ENCODE data around the gene LOXL1.

The LOXL1 gene

DNA sequence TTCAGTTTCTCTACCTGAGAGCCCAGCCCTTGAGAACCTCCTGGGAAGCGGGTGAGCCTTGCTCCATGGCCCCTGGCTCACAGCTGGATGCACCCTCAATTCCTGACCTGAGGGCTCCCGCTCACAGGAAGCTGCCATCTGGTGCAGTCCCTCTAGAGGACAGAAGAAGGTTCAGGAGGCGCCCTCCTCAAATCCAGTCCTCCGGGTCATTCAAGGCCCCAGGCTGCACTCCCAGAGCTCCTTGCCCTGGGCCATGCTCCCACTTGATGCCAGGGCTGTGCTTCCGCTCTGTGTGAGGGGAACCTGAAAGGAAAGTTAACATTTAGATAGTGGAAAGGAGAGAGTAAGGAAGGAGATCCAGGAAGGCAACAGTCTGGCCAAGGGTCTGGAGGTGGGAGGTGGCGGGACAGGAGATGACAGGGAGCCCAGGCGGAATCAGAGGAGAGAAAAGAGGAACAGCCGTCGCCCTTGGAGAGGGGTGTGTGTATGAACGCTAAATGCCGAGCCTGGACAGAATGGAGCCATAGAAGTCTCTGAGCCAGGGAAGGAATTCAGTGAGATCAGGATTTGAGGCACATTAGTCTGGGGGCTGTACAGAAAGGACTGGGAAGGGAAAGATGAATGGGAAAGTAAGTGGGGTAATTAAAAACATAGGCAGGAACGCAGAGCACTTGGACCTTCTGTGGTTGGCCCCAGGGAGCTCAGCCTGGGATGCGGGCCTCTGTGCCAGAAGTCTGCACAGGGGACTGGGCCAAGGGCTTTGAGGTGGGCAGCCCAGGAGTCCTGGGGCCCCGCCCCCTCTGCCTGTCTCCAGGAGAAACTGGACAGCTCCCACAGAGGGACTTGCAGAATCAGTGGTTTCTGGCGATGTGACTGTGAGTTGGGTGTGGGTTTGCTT is 26.8 kb upstream of the LOXL1 start:
- no peak for DNase-seq

DNA sequence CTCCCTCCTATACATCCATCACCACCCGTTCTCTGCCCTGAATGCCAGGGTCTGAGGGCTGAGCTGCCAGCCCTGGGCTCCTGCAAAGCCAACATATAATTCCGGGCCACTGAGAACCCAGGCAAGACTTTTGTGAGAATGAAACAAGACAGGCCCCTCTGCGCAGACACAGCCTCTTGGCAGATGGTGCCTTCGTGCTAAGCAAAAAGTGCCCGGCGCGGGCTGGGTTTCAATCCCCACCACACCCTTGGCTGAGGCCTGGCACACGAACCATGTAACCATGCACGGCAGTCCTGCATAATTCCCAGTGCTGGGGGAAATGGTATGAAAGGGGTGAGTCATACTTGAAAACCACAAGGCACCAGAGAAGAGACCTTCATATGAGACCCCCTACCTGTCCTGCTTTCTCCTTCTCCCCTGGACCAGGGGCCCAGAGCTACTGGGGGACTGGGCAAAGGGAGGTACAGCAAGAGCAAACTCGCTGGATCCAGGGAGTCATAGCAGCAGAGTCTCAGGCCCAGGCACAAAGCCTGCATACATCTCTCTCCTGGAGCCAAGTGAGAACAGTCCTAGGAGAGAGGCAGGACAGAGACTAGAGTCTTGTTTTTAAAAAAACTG is 26.1 kb upstream of the LOXL1 start:
- DNase-seq: no peak

DNA sequence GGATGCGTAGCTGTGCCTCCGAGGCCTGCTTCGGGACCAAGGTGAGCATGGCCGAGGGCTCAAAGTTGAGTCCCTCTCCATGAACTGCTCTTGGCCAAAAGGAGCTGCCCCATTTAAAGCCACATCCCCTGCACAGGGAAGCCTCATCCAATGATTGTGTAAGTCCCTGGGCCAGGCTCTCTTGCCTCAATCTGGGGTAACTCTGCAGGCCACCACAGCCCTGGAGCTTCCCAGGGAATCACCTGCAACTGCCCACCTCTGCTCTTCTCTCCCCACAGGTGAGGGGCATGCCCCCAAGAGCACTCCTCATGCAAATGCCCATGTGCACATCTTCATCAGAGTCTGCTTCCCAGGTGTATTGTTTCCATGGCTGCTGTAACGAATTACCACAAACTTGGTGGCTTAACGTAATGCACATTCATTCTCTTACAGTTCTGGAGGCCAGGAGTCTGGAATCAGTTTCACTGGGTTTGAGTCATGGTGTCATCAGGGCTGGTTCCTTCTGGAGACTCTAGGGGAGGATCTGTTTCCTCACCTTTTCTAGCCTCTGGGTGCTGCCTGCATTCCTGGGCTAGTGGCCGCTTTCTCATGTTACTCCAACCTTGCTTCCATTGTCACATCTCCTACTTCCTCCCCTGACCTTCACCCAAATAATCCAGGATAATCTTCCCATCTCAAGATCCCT is 25.0 kb upstream of the LOXL1 start:
- no peak for DNase-seq

DNA sequence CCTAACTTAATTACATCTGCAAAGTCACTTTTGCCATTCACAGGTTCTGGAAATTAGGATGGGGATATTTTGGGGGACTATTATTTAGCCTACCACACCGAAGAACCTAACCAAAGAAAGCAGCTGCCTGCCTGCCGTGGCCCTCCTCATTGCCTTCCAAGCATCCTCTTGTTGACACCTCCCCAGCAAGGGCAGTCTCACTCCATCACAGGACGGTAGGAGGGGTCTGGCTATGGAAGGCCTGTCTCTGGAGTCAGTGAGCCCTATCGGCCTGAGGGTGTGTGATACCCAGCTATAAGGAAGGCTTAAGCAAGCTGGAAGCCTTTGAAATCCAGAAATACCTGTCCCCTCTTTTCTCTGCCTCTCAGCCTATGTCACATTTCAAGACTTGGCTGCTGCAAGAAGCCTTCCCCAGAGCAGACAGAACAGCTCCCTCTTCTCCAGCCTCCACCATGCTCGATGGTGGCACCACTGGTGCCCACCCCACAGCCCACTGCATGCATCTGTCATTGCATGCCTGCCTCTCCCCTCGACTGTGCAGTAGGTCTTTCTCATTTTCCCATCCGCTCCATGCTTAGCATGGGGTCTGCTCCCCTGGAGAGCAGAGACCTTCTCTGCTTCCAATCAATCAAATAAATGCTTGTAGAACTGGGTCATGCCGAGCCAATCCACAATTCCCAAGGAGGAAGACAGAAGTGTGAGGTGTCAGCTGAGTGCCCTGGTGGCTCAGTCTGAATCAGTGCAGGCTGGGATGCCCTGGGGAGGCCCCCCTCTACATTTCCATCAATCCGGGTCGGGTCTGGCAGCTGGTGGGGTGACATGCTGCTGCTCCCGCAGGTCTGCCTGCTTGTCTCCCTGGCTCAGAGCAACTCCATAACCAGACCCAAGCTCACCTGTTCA is 23.9 kb upstream of the LOXL1 start:
- no peak for DNase-seq

DNA sequence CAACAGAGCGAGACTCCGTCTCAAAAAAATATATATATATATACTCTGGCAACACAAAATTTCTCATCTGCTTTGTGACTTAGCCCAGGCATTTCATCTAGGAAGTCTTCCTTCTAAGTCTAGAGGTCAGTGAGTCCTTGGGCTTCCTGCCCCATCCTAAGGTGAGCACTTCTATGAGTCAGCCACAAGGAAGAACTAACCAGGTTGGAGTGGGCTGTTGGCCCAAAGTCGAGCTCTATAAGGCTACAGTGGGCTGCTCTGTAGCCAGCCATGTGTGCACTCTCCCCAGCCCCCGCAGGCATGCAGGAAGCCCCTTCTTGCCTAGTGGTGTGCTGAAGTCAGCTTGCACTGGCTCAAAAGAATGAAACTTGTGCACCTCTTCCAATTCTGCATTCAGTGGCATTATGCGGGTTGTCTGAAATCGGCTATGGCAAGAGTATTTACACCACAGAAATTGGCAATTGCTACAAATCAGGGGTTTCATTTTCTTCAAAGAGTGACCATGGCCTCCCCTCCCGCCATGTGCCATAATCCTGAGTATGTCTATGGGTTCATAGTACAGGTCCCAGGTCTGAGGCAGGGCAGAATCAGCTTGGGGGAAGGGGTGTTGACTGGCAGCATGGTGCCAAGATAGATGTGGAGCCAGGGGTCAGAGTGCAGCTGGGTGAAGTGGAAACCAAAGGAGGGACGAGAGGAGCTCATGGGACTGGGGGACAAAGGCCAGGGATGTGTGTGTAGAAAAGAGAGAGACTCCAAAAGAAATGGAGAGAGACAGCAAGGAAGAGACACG is 22.0 kb upstream of the LOXL1 start:
- DNase-seq: no peak

DNA sequence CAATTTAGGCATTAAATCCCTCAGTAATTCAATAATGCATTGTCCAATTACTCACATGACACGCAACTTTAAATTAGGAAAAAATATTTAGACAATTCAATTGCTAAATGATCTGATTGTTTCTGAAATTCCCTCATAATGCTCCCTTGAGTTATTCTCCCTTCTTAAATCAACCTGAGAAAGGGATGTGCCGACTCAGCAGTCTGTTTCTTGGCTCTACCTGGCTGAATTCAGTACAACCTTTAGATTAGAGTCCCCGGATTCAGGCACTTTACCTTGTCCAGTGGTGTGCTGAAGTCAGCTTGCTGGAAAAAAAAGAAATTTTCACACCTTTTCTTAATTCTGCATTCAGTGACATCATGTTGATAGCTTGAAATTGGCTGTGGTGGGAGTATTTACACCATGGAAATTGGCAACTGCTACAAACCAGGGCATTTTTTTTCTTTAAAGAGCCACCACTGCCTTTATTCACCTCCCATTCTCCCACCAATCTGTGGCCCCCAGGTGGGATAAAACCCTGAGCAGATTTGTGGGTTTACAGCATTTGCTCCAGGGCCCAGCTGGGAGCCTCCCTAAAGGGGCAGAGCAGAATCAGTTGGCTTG is 20.9 kb upstream of the LOXL1 start:
- no peak for DNase-seq

DNA sequence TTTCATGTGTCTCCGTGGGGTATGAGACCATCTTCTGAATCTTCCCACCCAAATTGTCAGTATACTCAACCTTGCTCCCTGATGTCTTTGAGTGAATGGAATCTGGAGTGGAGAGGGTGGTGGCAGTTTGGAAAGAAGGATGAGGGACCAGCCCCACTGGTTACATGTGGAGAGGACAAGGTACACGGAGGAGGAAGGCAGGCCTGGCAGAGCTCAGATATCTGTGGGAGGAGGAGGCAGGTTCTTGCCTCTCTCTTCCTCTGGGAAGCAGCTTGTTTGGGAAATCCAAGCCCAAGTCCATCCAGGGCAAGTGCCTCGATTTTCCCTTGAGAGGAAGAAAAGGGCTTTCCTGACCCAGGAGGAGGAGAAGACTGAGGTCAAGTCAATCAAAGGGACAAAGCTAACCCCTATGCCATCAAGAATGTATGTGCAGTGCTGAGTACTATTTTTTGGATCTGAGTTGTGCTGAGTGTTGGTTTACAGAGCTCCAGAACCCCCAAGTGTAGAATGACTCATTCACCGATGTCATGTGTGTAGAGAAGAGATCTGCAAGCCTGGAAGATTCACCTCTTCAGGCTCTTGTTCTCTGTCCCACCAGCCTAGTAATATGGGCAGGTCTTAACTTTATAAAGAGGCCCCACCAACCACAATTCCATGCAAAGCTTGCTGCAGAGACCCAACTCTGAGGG is 19.8 kb upstream of the LOXL1 start:
- DNase-seq: no peak

DNA sequence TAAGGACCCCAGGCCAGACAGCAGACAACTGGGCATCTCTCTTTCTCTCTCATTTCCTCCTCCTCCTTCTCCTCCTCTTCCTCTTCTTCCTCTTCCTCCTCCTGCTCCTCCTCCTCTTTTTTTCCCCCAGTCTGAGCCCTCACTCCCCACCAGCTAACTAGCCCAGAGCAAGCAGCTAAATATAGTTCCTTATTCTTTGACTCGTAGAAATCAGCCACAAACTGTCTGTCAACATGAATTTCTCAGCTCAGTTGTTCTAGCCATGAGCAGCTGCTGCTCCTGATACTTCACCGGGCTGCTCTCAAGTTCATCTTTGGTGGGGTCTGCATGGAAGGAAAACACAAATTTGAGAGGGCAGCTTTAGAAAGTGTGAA is 19.2 kb upstream of the LOXL1 start:
- DNase-seq: no peak

DNA sequence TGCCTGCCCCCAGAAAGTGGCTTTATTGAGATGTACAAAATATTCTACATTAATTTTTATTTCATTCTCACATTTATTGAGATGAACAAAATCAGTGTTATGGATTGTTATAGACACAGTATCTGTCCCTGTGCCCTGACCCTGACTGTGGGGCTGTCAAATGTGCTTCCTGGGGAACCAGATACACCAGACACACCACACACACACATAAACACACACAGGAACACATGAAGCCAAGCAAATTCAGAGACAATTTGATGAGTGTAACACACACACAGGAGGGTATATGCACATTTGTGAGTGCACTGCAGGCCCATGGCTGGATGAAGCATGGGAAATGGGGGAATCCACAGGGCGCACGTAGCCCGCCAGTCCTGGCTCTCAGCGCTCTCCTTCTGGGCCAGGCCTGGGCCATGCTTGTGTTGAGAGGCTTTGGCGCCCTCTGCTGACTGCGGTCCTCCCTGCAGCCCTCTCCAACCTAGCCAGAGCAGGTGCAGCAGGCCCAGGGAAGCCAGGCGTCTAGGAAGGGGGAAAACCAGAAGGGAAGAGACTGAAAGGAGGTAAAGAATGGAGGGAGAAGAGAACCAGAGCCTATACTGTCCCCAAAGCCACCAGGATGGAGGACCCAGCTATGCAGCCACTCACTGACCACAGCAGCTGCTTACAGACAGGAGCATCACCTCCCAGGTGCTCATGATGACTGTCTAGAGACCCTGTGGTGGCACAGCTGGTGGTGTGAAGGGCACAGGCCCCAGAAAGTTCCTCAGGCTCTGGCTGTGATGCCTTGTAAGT is 18.0 kb upstream of the LOXL1 start:
- DNase-seq: peak; percentile 84 to 87

DNA sequence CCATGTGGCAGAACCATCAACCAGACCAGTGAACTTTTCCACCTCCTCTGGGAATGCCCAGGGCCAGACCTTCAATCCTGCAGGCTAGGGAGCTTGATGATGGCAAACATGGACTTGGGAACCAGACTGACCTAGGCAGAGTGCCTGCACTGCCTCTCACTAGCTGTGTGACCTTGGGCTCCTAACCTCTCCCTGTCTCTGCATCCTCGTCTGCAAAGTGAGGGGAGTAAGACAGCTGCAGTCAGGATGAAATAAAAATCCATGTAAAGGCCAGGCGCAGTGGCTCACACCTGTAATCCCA is 17.5 kb upstream of the LOXL1 start:
- DNase-seq: no peak

DNA sequence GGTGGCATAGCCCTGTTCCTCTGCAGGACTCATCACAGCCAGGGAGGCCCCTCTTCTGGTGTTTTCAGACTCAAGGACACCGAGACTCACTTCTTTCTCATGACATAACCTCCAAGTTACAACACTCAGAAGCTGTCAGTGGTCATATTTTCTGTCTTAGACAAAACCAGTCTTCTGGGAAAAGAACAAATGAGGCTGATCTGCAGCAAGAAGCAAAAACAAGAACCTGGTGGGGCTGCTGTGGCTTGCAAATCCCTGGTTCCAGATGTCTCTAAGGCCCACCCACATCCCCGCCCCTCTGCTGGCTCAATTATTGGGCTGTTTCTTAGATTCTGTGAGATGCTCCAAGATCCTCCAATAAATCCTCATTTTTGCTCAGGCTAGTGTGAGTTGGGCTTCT is 16.6 kb upstream of the LOXL1 start:
- DNase-seq: no peak

DNA sequence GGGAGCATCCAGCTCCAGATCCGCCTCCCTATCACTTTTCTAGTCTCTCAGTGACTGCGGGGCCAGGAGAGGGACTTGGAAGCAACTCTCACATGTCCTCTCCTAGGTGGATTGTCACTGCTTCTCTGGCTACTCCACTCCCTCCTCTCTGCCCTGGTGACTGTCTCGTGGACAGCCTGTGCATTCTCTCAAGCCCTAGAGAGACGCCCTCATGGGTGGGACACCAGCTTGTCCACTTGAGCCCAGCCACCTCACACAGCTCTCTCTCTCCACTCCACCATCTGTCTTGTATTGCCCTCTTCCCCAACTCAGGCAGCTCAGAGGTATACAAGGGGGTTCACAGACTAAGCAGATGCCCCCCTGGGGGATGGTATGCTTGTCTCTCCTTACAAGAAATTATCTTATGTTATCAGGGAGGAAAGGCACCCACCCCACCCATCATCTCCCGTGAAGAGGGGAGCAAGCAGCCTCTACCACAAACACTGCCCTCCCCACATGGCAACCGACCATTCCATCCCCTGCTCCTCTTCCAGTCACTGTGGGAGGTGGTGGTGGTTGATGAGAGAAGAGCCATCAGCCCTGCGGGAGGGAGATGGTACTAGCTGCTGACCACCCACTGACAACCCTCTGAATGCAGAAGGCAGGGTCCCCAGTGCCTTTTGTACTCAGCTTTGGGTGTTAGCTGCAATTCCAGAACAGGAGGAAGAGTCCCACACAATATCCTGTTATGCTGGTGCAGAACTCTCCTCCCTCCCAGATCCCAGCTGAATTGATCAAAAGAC is 15.5 kb upstream of the LOXL1 start:
- DNase-seq: no peak

DNA sequence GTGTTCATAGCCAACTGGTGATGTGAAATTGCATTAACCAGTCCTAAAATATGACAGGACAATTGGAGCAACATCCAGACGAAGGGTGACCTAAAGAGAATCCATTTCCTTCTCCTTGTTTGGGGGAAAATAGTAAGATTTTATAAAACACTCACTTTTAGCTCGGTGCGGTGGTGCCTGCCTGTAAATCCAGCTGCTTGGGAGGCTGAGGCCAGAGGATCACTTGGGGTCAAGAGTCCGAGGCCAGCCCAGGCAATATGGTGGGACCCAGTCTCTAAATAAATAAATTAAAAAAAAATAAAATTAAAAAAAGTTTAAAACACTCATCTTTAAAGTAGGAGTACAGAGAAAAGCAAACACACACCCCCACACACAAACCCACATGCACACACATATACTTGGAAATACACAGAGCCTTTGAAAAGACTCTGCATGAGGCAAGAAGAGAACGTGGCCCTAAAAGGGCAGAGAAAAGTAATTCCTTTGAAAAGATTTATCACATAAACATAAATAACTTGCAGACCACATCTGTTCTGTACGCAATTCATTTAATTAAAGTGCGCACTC is 14.1 kb upstream of the LOXL1 start:
- DNase-seq: no peak

DNA sequence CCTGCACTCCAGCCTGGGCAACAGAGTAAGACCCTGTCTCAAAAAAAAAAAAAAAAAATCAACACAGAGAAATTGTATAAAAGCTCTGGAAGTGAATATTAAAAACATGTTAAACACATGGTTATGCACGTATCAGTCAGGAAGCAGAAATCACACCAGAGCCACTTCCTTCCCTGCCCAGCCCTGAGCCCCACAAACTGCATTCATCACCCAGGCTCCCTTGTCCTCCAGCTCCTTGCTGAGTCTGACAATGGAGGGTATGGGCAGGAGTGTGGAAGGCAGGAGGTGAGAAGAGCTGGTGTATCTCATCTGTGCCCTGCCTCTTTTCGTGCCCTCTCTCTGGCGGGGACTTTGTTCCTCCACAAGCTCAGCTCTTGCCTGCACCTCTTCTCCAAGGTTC is 12.1 kb upstream of the LOXL1 start:
- no peak for DNase-seq

DNA sequence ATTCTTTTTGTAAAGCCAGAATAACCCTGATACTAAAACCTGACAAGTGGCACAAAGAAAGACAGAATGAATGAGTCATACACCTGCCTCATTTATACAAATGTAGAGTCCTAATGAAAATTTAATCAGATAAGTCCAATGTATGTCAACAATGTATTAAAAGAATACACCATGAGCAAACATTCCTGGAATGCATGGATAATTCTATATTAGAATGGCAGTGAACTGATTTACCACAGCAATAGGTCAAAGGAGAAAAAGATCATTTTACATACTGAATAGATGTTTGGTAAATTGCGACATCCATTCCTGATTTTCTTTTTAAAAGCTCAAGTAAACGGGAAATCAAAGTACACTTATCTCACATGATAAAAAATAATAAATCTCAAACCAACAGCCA is 11.2 kb upstream of the LOXL1 start:
- no peak for DNase-seq

DNA sequence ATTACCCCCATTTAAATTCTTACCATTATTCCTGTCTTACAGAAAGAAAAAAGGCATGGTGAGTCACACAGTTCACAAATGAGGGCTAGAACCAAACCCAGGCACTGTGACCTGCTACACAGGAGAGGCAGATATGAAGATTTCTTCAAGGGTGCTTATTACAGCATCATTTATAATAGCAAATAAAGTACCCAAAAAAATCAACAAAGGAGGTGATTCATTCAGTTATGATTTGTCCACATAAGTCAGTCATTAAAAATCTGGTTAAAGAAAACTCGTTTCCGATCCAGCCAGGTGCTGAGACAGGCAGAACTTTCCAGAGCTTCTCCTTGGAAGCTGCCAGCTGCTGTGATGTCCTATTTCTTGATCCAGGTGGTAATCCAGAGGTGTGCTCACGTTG is 7.5 kb upstream of the LOXL1 start:
- DNase-seq: no peak

DNA sequence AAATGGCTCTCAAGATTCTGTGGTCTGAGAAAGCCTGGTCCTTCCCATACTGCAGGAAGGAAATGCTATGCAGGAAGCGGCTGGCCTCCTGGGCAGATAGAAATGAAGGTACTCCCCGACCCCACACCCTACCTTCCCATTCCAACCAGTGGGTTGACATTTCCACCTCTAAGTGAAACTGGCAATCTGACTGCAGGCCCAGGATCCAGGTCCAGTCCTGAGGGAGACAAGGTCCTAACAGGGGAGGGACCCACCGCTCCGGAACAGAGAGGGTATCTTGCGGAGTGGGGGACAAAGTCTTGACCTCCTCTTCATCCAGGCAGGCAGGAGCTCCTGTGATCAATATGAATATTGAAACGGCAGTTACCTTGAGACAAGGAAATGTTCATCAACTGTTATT is 6.6 kb upstream of the LOXL1 start:
- DNase-seq: no peak

DNA sequence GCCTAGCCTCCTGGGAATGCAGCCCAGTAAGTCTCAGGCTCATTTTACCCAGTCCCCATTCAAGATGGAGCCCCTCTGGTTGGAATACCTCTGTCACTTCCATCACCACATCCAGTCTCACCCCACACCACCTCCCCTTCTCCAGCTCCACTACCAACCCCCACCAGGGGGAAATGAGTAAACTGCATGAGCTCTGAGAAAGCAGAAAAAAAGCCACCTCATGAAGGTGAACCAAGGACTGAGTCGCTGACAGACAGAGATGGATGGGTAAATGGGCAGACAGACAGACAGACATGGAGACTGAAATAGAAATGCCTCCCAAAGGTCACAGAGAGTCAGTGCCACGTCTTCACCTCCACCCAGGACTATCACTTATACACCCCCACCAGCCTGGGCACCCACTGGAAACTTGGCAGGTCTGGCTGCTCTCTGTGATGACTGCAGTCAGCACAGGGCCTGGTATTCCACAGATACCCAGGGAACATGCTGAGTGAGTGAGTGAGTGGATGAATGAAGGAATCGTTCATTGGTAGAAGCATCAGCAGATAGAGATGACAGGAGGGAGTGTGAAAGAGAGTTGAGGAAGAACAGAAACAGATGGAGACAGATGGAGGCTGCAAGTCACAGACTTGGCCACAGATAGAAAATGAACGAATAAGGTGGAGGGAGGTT is 4.9 kb upstream of the LOXL1 start:
- DNase-seq: peak in 1 of 2 experiments; percentile 26

Data from activated CD4-positive, alpha-beta T cell treated with anti-CD3 and anti-CD28 coated beads, Interleukin-2, amount 50 U/mL, for 48 hours (primary cell).